Right lobe of liver (tissue), 4 donors: ENCODE measurements around the gene TSPAN33.
"Not testable (repeated sequence)": the region's sequence is repeated elsewhere in the genome, so short reads cannot be mapped to it uniquely, and the experiment has no call there.

Experiments used
- POLR2A ChIP-seq: fragments of 450-650 bp; IDR thresholded peaks from one replicate; pipeline ENCODE4 v1.6.1; 2017; ENCODE audit warnings: antibody characterized with exemption, mild to moderate bottlenecking
- TF ChIP-seq, protein P1 (sequence below), 4 donors: fragments of 200-600 bp in 3 of 4; fragments of 450-650 bp in 1 of 4; IDR thresholded peaks; one replicate each; pipeline versions ENCODE4 v1.5.1 to v1.8.0; 2016 to 2022; ENCODE audit warnings: antibody characterized with exemption in 4 of 4, mild to moderate bottlenecking in 2 of 4
- donor health status: DM: no; HTN: no; CAD: no.
- donor health status: DM: no; HTN: no; CAD: no.
- donor health status: DM: no; HTN: yes; CAD: no.

- TF ChIP-seq POLR2A, result not testable (repeated sequence)
- TF ChIP-seq, protein P1, sequence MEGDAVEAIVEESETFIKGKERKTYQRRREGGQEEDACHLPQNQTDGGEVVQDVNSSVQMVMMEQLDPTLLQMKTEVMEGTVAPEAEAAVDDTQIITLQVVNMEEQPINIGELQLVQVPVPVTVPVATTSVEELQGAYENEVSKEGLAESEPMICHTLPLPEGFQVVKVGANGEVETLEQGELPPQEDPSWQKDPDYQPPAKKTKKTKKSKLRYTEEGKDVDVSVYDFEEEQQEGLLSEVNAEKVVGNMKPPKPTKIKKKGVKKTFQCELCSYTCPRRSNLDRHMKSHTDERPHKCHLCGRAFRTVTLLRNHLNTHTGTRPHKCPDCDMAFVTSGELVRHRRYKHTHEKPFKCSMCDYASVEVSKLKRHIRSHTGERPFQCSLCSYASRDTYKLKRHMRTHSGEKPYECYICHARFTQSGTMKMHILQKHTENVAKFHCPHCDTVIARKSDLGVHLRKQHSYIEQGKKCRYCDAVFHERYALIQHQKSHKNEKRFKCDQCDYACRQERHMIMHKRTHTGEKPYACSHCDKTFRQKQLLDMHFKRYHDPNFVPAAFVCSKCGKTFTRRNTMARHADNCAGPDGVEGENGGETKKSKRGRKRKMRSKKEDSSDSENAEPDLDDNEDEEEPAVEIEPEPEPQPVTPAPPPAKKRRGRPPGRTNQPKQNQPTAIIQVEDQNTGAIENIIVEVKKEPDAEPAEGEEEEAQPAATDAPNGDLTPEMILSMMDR (IDR thresholded peaks at IDR 0.05), result not testable (repeated sequence)
Measured at GRCh38 chr7:129216821-129217416, 72.4 kb downstream of the TSPAN33 start.
